Left colon (tissue), 2 donors: Measurements from ENCODE around the gene PRAMEF18. TPM values are rescaled to one million over a fixed set of nuclear protein-coding genes. Genes with fewer than 3 reads are reported as not detected.
"Not testable (repeated sequence)": the region's sequence is repeated elsewhere in the genome, so short reads cannot be mapped to it uniquely, and the experiment has no call there.

Experiments
- ATAC-seq: fragments of 200-7000 bp; cut with Tn5 transposase; one replicate; pipeline ENCODE4 v1.9.1; 2020; ENCODE audit warnings: mild to moderate bottlenecking, moderate library complexity
- DNase-seq, 2 donors: peaks; one replicate each; pipeline ENCODE4 v3.0.0-alpha.2; 2020
- intact Hi-C, 2 donors: fragments of 100-400 bp; cut with DNase I in 1 of 2; cut with micrococcal nuclease in 1 of 2; formaldehyde crosslinking; loops; one replicate each; pipeline versions ENCODE4 v1.11.2 to v1.14.0; 2022; cut with DNase I, micrococcal nuclease
- long read RNA-seq: library from polyadenylated mRNA; unstranded; transcript quantifications from one replicate; pipeline ENCODE4 v2.0.0, GENCODE V29; 2021
- total RNA-seq, 2 donors: library from RNA; stranded (reverse); fragmentation: NEBNext Ultra II Directional; extraction: Animal tissue kit (Norgen Biotek cat#: 25700); gene quantifications; one replicate each; pipeline ENCODE4 v1.2.1, GENCODE V29; 2021
- donor health status: DM: no; HTN: no; CAD: no.
- donor health status: DM: yes; HTN: yes; CAD: no.

Gene PRAMEF18
- not detected for total RNA-seq
- long read RNA-seq: 0 reads

- intact Hi-C loops, DNase-seq, ATAC-seq: not testable (repeated sequence)
Observed at GRCh38 chr1:13225675-13226204, at the start of gene PRAMEF18. TSS of gene PRAMEF18 (minus strand) at chr1:13226154. CDS start at chr1:13226106, 48 bp downstream.

GRCh38 chr1:13265124-13265523, 39.2 kb upstream of the PRAMEF18 start:
- intact Hi-C loops, DNase-seq, ATAC-seq: not testable (repeated sequence)

- ATAC-seq, intact Hi-C loops: not testable (repeated sequence)
Observed at GRCh38 chr1:13253898-13254297, 27.9 kb upstream of the PRAMEF18 start, which contains the start of gene PRAMEF5. TSS of gene PRAMEF5 (plus strand) at chr1:13254198. CDS start at chr1:13259269, 5,071 bp downstream.

GRCh38 chr1:13247122-13247521, 21.2 kb upstream of the PRAMEF18 start:
- intact Hi-C loops, DNase-seq, ATAC-seq: not testable (repeated sequence)

More at GRCh38 chr1:13253898-13254297, 27.9 kb upstream of the PRAMEF18 start, which contains the start of gene PRAMEF5:
- DNase-seq: not testable (repeated sequence)

- DNase-seq, ATAC-seq, intact Hi-C loops: not testable (repeated sequence)
Observed at GRCh38 chr1:13246554-13246871, 20.6 kb upstream of the PRAMEF18 start.

- intact Hi-C loops, DNase-seq, ATAC-seq: not testable (repeated sequence)
Observed at GRCh38 chr1:13245841-13246553, 20.0 kb upstream of the PRAMEF18 start.

- DNase-seq, ATAC-seq, intact Hi-C loops: not testable (repeated sequence)
Observed at GRCh38 chr1:13243536-13244263, 17.7 kb upstream of the PRAMEF18 start.

- intact Hi-C loops, ATAC-seq, DNase-seq: not testable (repeated sequence)
Observed at GRCh38 chr1:13239633-13240032, 13.7 kb upstream of the PRAMEF18 start.

GRCh38 chr1:13237572-13237971, 11.6 kb upstream of the PRAMEF18 start:
- DNase-seq, ATAC-seq, intact Hi-C loops: not testable (repeated sequence)

- DNase-seq, ATAC-seq, intact Hi-C loops: not testable (repeated sequence)
Observed at GRCh38 chr1:13234057-13234456, 8.1 kb upstream of the PRAMEF18 start.

GRCh38 chr1:13232056-13232455, 6.1 kb upstream of the PRAMEF18 start:
- intact Hi-C loops, DNase-seq, ATAC-seq: not testable (repeated sequence)

- DNase-seq, ATAC-seq, intact Hi-C loops: not testable (repeated sequence)
Observed at GRCh38 chr1:13231061-13231750, 5.3 kb upstream of the PRAMEF18 start.

- ATAC-seq, DNase-seq, intact Hi-C loops: not testable (repeated sequence)
Observed at GRCh38 chr1:13230601-13231000, 4.6 kb upstream of the PRAMEF18 start.

GRCh38 chr1:13230096-13230495, 4.1 kb upstream of the PRAMEF18 start:
- ATAC-seq, DNase-seq: not testable (repeated sequence)

GRCh38 chr1:13228343-13228781, 2.4 kb upstream of the PRAMEF18 start:
- intact Hi-C loops: no loop called here
- ATAC-seq: no peak

More at GRCh38 chr1:13230096-13230495, 4.1 kb upstream of the PRAMEF18 start:
- intact Hi-C loops: not testable (repeated sequence)

GRCh38 chr1:13227271-13228055, 1.5 kb upstream of the PRAMEF18 start:
- DNase-seq, ATAC-seq, intact Hi-C loops: not testable (repeated sequence)

More at GRCh38 chr1:13228343-13228781, 2.4 kb upstream of the PRAMEF18 start:
- DNase-seq: peak in 1 of 2 donors; percentile 40

- DNase-seq: no peak
- ATAC-seq: no peak
- intact Hi-C loops: no loop called here
Observed at GRCh38 chr1:13224480-13225060, 1.4 kb downstream of the PRAMEF18 start.
